HEK293 (cell line): ENCODE results near the gene GUK1.

Experiments
- MEIS1 ChIP-seq: sonication (generic); formaldehyde crosslinking; IDR thresholded peaks from 2 replicates; pipeline ENCODE4 v1.8.1; 2022; ENCODE audit warnings: missing genetic modification reagents, mild to moderate bottlenecking, borderline replicate concordance
- SP7 ChIP-seq: fragments of 450-650 bp; formaldehyde crosslinking; IDR thresholded peaks from 2 replicates; pipeline ENCODE4 v1.5.1; 2016; ENCODE audit warnings: missing biosample characterization, missing genetic modification characterization
- ZNF10 ChIP-seq: fragments of 450-650 bp; formaldehyde crosslinking; IDR thresholded peaks from 2 replicates; pipeline ENCODE4 v1.5.1; 2017; ENCODE audit warnings: missing biosample characterization, missing genetic modification characterization
- ZNF138 ChIP-seq: fragments of 450-650 bp; formaldehyde crosslinking; IDR thresholded peaks from 2 replicates; pipeline ENCODE4 v1.5.1; 2016; ENCODE audit warnings: missing biosample characterization, missing genetic modification characterization, borderline replicate concordance
- ZNF184 ChIP-seq: fragments of 450-650 bp; IDR thresholded peaks from 2 replicates; pipeline ENCODE4 v1.5.1; 2018; ENCODE audit warnings: missing biosample characterization, mild to moderate bottlenecking, missing genetic modification characterization
- ZNF335 ChIP-seq: fragments of 450-650 bp; formaldehyde crosslinking; conservative IDR thresholded peaks from 2 replicates; pipeline ENCODE4 v1.5.1; 2016; ENCODE audit warnings: missing biosample characterization, missing genetic modification characterization
- ZNF473 ChIP-seq: fragments of 450-650 bp; formaldehyde crosslinking; IDR thresholded peaks from 2 replicates; pipeline ENCODE4 v1.5.1; 2017; ENCODE audit warnings: missing biosample characterization, missing genetic modification characterization
- ZNF776 ChIP-seq: fragments of 450-650 bp; formaldehyde crosslinking; IDR thresholded peaks from 2 replicates; pipeline ENCODE4 v1.5.0; 2017; ENCODE audit warnings: missing biosample characterization, missing genetic modification characterization, borderline replicate concordance
- TF ChIP-seq, protein P1 (sequence below): fragments of 450-650 bp; formaldehyde crosslinking; IDR thresholded peaks from 2 replicates; pipeline ENCODE4 v1.5.1; 2016; ENCODE audit warnings: missing biosample characterization, missing genetic modification characterization
- TF ChIP-seq, protein P2 (sequence below): fragments of 450-650 bp; formaldehyde crosslinking; IDR thresholded peaks from 2 replicates; pipeline ENCODE4 v1.5.1; 2016; ENCODE audit warnings: missing biosample characterization, missing genetic modification characterization

DNA sequence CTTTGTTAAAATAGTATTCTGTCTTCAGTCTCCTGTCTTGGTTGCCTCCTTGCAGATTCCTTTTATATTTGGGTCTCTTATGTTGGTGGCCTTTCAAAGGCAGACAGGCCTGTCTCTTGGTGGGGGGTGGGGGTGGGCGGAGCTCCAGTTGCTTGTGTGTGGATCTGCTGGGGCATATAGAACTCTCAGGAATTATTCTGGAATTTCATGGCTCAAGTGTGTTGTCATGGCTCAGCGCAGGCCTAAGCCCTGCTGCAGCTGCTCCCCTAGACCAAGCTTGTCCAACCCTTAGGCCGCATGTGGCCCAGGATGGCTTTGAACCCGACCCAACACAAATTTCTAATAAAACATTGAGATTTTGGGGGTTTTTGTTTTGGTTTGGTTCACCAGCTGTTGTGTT lies 44.9 kb upstream of the GUK1 start:
- TF ChIP-seq SP7, result no peak
- TF ChIP-seq, protein P1, sequence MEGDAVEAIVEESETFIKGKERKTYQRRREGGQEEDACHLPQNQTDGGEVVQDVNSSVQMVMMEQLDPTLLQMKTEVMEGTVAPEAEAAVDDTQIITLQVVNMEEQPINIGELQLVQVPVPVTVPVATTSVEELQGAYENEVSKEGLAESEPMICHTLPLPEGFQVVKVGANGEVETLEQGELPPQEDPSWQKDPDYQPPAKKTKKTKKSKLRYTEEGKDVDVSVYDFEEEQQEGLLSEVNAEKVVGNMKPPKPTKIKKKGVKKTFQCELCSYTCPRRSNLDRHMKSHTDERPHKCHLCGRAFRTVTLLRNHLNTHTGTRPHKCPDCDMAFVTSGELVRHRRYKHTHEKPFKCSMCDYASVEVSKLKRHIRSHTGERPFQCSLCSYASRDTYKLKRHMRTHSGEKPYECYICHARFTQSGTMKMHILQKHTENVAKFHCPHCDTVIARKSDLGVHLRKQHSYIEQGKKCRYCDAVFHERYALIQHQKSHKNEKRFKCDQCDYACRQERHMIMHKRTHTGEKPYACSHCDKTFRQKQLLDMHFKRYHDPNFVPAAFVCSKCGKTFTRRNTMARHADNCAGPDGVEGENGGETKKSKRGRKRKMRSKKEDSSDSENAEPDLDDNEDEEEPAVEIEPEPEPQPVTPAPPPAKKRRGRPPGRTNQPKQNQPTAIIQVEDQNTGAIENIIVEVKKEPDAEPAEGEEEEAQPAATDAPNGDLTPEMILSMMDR (tag by site-specific recombination), result no peak
- TF ChIP-seq ZNF776, result no peak
- TF ChIP-seq, protein P2, sequence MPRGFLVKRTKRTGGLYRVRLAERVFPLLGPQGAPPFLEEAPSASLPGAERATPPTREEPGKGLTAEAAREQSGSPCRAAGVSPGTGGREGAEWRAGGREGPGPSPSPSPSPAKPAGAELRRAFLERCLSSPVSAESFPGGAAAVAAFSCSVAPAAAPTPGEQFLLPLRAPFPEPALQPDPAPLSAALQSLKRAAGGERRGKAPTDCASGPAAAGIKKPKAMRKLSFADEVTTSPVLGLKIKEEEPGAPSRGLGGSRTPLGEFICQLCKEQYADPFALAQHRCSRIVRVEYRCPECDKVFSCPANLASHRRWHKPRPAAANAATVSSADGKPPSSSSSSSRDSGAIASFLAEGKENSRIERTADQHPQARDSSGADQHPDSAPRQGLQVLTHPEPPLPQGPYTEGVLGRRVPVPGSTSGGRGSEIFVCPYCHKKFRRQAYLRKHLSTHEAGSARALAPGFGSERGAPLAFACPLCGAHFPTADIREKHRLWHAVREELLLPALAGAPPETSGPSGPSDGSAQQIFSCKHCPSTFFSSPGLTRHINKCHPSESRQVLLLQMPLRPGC (tag by site-specific recombination), result no peak
- TF ChIP-seq MEIS1 (CRISPR knock-in tag), result no peak
- TF ChIP-seq ZNF10, result no peak
- no peak for TF ChIP-seq ZNF335 (tag by site-specific recombination)
- TF ChIP-seq ZNF138 (tag by site-specific recombination), result no peak
- no peak for TF ChIP-seq ZNF184 (tag by site-specific recombination)
- no peak for TF ChIP-seq ZNF473
